Measurements from ENCODE around the gene KDM4C.
"Not testable (repeated sequence)": the region's sequence is repeated elsewhere in the genome, so short reads cannot be mapped to it uniquely, and the experiment has no call there.

The KDM4C gene

DNA sequence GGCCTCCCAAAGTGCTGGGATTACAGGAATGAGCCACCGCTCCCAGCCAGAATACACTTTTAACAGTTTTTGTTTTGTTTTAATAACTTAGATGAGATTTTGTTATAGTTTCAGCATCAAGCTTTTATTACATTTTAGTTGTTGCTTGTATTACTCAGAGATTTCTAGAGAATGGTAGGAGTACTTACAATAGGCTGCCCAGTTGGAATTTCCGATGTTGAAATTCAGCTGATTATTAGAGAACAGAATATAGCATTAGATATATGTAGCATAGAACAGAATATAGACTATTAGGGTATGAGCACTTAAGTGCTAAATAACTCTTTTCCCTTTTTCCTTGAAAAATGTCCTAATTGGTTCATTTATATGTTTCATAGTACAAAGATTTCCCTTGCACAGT is 6.2 kb downstream of the KDM4C start:
- no peak overlapping the region for H3K4me3 ChIP-seq (ENCODE audit: low read depth, low read length)

DNA sequence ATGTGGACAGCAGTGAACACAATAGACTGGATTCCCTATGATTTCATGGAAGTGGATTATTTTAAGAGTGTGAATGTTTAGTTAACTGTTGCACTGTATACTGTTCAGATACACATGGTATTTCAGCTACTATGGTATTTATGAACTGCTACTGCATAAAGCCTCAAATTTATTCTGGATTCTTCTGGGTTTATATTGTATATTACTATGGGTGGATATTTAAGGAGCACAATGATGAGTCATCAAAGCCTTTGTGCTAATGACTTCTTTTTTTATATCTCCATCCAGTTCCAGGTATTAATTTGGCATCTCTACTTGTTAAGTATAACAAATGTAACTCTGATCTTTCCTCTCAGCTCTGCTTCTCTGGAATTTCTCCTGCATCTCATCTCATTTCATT is 6.8 kb downstream of the KDM4C start:
- H3K4me3 ChIP-seq (ENCODE audit: low read depth, low read length), result no peak overlapping the region

DNA sequence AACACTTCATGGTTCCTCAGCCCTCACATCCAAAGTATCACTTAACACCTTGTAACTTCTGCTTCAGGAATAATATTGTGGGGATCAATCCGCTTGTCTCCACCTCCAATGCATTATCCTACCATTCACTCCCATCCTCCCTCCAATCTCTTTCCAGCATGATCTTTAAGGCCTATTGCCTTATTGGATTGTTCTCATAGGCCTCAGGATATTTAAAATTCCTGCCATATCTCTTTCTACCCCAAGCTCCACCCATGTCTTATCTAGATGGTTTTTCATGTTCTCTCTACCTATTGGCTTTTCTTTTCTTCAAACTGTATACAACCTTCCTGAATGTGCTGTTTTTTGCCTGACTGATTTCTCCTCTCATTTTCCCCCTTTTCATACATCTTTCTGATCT is 7.2 kb downstream of the KDM4C start:
- no peak overlapping the region for H3K4me3 ChIP-seq (ENCODE audit: low read depth, low read length)

DNA sequence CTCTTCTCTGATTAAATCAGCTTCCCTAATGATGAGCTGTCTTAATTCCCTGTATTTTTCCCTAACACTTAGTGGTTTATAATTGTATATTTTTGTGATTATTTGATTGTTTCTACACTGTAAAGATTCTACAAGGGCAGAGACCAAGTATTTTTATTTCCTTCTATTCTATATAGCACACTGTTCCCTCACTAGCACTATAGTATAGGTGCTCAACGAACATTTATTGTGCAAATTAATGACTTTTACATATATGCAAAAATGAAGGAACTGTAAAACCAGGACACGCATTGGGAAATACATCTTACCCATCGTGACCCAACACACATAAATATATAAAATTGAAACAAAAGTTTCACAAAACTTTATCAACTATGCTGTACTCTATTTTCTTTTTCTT is 7.6 kb downstream of the KDM4C start:
- H3K4me3 ChIP-seq (ENCODE audit: low read depth, low read length), result no peak overlapping the region

- H3K4me3 ChIP-seq (ENCODE audit: low read depth, low read length), result no peak overlapping the region
Observed at GRCh38 chr9:6766606-6767005, 8.8 kb downstream of the KDM4C start.

DNA sequence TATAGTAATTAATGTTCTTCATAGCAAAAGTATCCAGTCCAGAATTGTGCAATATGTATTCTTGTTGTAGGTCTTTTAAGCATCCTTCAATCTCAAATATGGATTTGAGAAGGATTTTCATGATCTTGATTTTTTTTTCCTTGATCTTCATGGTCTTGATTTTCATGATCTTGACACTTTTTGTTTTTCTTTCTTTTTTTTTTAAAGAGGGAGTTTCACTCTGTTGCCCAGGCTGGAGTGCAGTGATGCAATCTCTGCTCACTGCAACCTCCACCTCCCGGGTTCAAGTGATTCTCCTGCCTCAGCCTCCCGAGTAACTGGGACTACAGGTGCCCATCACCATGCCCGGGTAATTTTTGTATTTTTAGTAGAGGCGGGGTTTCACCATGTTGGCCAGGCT is 10.8 kb downstream of the KDM4C start:
- not testable (repeated sequence) for H3K4me3 ChIP-seq (ENCODE audit: low read depth, low read length)

GRCh38 chr9:6771722-6772121 is 13.9 kb downstream of the KDM4C start:
- no peak overlapping the region for H3K4me3 ChIP-seq (ENCODE audit: low read depth, low read length)

DNA sequence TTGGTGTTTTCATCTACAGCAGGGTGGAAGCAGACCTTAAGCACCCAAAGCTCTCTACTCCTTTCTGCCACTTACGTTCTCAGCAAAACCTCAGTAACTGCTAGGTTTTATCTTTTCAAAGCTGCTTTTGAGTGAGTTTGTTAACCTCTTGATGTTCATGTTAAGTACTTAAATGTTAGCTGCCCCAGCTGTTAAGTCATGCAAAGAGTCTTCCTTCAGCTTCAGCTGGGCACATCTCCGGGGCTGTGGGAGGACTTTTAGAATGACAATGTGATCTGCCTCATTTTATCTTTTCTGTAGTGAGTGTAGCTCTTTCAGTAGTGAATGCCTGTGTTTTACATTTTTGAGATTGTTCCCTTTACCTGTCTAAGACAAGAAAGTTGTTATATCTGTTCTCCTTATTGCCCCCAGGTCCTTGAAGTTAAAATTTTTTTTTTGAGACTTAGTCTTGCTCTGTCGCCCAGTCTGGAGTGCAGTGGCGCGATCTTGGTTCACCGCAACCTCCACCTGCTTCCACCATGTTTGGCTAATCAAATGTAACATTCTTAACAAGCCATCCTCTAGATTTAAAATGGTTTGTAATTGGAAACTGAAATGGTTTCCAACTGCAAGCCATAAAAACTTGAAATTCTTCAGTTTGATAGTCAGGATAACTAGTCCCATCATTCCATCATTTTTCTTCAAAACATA is 19.6 kb downstream of the KDM4C start:
- no peak overlapping the region for H3K4me3 ChIP-seq (ENCODE audit: low read depth, low read length)

GRCh38 chr9:6779417-6780241 is 21.9 kb downstream of the KDM4C start:
- H3K4me3 ChIP-seq (ENCODE audit: low read depth, low read length), result no peak overlapping the region

DNA sequence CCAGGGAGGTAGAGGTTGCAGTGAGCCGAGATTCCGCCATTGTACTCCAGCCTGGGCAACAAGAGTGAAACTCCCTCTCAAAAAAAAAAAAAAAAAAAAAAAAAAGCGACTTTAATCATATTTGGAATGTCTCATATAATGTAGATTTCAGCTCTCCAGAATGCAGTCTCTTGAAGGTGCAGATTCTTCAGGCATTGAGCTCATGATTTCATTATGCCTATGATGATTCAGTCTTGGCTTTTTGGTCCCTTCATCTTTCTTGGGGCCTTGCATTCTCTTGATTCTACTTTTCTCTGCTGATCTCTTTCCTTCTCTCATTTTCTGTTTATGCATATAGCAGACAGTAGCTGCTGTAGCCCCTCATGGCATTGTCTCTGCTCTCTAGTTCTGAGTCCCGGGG is 22.9 kb downstream of the KDM4C start:
- no peak overlapping the region for H3K4me3 ChIP-seq (ENCODE audit: low read depth, low read length)

DNA sequence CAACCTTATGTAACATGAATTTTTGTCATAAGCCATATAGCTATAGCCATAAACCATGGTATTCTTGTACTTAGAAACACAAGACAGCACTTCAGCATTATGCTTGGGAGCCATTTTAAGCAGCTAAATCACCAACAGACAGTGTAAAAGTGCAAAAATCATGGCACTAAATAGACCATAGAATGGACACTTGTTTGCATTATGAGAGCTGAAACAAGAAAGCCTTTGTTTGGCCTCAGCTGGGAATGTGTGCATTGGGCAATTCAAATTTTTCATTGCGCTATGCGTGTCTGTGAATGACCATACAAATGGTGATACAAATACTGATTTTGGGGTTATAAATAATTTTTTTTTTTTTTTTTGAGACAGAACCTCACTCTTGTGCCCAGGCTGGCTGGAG is 23.7 kb downstream of the KDM4C start:
- no peak overlapping the region for H3K4me3 ChIP-seq (ENCODE audit: low read depth, low read length)

DNA sequence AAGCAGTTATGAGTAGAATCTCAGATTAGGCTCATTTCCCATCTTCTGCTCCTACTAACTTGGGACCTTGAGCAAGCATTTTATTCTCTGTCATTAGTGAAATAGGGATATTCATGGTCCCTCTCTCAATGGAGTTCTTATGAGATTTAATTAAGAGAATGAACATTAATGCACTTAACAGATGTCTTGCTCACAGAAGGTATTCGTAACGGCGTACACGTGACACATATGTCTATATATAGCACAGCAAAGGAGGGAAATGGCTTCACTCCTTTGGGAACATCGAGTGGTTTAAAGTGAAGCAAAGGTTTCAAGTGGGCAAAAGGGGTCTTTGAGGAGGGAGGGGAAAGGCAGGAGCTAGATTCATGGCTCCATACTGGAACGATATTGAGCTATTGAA is 24.6 kb downstream of the KDM4C start:
- no peak overlapping the region for H3K4me3 ChIP-seq (ENCODE audit: low read depth, low read length)

DNA sequence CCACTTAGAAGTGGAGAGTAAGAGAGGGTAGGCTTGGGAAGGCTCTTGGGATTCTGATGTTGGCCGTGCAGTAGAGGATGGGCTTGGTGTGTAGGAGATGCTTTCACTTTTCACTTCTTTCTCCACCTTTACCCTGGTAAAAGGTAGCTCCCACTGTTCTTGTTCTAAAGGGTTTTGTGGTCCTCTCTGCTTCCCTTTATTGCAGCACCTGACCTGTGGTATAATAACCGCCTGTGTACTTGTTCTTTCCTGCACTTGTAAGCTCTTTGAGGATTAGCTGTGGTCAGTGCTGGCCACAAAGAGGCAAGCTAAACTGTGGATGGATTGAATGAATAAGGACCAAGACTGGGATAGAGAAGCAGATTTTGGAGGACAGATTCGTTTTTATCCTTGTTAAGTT is 25.2 kb downstream of the KDM4C start:
- no peak overlapping the region for H3K4me3 ChIP-seq (ENCODE audit: low read depth, low read length)

DNA sequence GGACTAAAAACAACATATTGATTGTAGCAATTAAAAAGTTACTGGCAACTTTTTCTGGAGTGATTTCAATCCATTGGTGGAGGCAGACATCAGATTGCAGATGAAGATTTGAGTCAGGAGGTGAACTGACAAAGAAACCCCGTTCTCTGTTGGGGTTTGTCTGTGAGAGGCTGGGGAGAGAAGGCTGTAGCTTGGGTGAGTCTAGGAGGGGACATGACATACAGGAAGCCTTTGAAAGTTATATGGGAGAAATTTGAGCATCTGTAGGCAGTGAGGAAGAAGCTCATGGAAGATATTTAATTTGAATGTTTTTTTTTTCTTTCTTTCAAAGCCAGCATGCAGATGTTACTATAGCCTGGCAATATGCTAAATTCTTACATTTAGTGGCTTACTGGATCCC is 26.0 kb downstream of the KDM4C start:
- H3K4me3 ChIP-seq (ENCODE audit: low read depth, low read length), result no peak overlapping the region

GRCh38 chr9:6785682-6786081 is 27.9 kb downstream of the KDM4C start:
- H3K4me3 ChIP-seq (ENCODE audit: low read depth, low read length), result no peak overlapping the region

- H3K4me3 ChIP-seq (ENCODE audit: low read depth, low read length), result no peak overlapping the region
Observed at GRCh38 chr9:6787793-6788161, 30.0 kb downstream of the KDM4C start.

DNA sequence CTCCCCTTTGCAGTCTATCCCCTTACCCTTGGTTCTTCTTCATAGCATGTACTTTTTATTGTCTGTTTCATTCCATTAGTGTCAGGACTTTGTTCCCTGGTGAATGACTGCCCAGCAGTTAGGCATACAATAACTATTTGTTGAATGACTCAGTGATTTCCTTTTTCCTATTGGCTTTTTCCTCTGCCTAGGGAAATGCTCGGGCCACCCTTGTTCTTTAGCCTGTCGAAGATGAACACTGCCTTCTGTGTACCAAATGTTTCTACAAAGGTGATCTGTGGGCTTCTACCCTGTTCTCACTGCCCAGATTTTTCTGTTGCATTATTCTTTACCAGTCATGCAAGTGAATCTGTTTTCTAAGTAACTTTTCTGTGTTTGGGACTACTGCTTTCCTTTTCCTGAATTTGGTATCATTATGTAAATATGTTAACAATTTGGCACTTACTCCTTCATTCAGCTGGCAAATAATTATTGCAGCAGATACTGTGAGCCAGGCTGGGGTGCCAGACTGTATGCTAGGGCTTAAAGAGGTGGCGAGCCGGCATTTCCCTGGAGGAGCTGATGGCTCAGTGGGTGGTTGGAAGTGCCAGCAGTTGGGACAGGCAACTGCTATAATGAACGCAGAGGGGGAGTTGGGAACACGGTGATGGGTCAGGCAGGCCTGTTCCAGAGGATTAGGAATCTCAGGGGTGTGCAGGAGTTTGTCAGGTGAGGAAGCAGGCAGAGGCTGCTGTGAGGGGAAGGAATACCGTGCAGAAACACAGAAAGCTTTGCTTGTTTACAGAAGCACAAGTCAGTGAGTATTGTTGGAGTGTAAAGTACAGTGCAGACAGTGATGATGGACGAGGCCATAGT is 30.6 kb downstream of the KDM4C start:
- no peak overlapping the region for H3K4me3 ChIP-seq (ENCODE audit: low read depth, low read length)

DNA sequence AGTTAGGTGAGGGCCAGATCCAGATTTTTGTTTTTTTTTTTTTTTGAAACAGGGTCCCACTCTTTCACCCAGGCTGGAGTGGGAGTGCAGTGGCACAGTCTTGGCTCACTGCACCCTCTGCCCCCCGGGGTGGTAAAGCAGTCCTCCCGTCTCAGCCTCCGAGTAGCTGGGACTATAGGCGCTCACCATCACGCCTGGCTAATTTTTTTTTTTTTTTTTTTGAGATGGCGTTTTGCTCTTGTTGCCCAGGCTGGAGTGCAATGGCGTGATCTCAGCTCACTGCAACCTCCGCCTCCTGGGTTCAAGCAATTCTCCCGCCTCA is 31.2 kb downstream of the KDM4C start:
- not testable (repeated sequence) for H3K4me3 ChIP-seq (ENCODE audit: low read depth, low read length)

- no peak overlapping the region for H3K4me3 ChIP-seq (ENCODE audit: low read depth, low read length)
Observed at GRCh38 chr9:6790866-6791265, 33.1 kb downstream of the KDM4C start.

DNA sequence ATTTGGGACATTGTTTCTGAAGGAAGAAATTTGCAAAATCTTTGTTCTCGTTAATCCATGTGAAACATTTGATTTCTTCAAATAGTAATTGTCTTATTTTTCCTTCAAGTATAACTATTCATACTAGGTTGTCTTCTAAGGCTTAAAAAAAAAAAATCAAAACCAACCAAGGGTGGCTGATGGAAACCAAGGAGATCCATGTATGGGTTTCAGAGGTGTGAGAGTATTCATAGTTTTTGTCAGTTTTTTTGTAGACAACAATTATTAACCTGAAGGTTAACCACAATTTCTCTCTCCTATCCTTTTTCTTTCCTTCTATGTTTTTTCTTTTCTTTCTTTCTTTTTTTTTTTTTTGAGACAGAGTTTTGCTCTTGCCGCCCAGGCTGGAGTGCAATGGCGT is 35.4 kb downstream of the KDM4C start:
- H3K4me3 ChIP-seq (ENCODE audit: low read depth, low read length), result no peak overlapping the region

- no peak overlapping the region for H3K4me3 ChIP-seq (ENCODE audit: low read depth, low read length)
Observed at GRCh38 chr9:6794936-6795335, 37.2 kb downstream of the KDM4C start.

DNA sequence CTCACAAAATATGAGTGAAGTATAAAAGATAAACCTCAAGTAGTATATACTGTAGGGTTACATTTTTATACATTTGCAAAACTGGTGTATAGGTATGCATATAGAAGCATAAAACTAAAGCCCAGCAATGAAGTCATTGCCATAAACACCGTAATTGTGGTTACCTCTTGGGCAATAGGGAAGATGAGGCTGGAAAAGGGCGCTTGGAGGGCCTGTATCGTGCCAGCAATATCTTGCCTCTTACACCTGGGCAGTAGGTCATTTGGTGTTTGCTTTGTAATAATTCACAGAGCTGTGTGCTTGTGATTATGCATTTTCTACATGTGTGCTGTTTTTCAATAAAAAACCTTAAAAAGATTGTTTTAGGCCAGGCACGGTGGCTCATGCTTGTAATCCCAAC is 45.2 kb downstream of the KDM4C start:
- no peak overlapping the region for H3K4me3 ChIP-seq (ENCODE audit: low read depth, low read length)

All from iPS-11a (cell line).